GM21528 (cell line): ENCODE data around the gene THTPA.
"Not testable (repeated sequence)": the region's sequence is repeated elsewhere in the genome, so short reads cannot be mapped to it uniquely, and the experiment has no call there.

Experiments used
- ATAC-seq: cut with Tn5 transposase; IDR thresholded peaks from one replicate; pipeline ENCODE4 v1.9.1; 2021; ENCODE audit warnings: mild to moderate bottlenecking, moderate library complexity; ENCODE audit not compliant: unreplicated experiment, low FRiP score

THTPA gene

DNA sequence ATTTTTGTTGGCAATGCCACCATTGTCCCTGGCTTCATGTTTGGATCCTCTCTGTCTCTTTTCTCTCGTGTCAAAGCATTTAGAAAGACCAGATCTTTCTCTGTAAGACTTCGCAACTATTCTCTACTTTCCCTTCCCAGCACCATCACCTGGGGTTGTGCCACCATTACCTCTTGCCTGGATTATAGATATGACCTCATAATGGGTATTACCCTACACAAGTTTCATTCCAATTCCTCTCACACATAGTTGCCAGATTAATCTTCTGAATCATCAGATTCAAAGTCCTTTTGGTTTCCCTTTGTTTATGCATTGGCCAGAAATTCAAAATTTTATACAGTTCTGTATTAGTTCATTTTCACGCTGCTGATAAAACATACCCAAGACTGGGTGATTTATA is 52.9 kb downstream of the THTPA start:
- ATAC-seq = no peak

DNA sequence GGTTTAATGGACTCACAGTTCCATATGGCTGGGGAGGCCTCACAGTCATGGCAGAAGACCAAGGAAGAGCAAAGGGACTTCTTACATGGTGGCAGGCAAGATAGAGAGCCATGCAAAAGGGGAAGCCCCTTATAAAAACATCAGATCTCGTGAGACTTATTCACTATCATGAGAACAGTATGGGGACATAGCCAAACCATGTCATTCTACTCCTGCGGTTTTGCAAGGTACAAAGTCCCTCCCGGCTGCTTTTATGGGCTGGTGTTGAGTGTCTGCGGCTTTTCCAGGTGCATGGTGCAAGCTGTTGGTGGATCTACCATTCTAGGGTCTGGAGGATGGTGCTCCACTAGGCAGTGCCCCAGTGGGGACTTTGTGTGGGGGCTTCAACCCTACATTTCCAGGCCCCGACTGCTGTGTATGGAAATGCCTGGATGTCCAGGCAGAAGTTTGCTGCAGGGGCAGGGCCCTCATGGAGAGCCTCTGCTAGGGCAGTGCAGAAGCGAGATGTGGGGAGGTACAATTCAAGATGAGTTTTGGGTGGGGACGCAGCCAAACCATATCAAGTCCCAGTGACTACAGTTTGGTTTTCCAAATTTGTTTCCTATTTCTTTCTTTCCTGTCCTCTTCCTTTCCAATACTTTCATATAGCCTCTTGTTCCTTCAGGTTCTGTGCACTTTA is 53.5 kb downstream of the THTPA start:
- ATAC-seq = not testable (repeated sequence)
